VCaP (cell line): ENCODE results near the gene CCN6.
A peak's percentile ranks its signal among the peaks of the same experiment; 100 is the strongest.
"Not testable (repeated sequence)": the region's sequence is repeated elsewhere in the genome, so short reads cannot be mapped to it uniquely, and the experiment has no call there.

Experiments
- H3K27ac ChIP-seq: fragments of 450-650 bp; 2 replicates; pipeline ENCODE4 v1.5.1; 2017
- TF ChIP-seq, protein P1 (sequence below): fragments of 450-650 bp; conservative IDR thresholded peaks from 2 replicates; pipeline ENCODE4 v1.5.1; 2017; ENCODE audit warnings: mild to moderate bottlenecking, moderate library complexity

Gene CCN6

DNA sequence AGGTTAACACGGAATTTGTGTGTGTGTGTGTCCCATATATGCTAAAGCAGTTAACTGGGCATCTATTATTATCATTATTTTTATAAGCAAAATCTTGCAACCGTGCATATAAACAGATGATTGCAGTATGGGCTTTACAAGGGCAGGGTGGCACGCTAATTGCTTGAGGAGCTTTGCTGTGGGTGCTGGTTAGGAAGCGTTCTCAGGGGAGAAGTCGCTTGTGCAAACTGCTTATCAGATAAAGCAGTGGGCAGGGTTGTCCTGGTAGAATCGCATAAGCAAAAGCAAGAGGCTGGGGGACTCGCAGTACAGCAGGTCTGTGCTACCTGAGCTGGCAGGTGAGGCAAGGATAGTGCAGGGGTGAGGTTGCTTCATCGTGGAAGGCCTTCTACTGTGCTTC, 9.7 kb upstream of the CCN6 start:
- H3K27ac ChIP-seq: peak overlapping the region; percentile 74; the same call in 1 of the 2 replicates
- TF ChIP-seq, protein P1, sequence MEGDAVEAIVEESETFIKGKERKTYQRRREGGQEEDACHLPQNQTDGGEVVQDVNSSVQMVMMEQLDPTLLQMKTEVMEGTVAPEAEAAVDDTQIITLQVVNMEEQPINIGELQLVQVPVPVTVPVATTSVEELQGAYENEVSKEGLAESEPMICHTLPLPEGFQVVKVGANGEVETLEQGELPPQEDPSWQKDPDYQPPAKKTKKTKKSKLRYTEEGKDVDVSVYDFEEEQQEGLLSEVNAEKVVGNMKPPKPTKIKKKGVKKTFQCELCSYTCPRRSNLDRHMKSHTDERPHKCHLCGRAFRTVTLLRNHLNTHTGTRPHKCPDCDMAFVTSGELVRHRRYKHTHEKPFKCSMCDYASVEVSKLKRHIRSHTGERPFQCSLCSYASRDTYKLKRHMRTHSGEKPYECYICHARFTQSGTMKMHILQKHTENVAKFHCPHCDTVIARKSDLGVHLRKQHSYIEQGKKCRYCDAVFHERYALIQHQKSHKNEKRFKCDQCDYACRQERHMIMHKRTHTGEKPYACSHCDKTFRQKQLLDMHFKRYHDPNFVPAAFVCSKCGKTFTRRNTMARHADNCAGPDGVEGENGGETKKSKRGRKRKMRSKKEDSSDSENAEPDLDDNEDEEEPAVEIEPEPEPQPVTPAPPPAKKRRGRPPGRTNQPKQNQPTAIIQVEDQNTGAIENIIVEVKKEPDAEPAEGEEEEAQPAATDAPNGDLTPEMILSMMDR: no peak

DNA sequence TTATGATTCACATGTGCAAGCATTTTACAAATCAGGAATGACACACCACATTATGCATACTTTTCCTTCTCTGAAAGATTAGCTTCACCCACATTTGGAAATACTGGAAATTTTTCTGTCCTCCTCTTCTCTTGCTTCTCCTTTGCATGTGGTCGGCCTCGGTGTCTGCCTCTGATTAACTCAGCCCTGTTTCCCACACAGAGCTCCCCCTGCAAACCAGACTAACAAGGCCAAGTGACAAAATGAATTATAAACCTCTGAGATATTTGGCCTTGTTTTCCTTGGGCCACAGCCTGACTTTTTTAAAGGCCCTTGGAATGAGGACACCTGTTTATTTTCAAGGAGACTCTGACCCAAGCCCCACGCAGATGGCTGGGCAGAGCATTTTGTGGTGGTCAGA, 9.0 kb upstream of the CCN6 start:
- TF ChIP-seq, protein P1: no peak
- no peak overlapping the region for H3K27ac ChIP-seq

- H3K27ac ChIP-seq: not testable (repeated sequence)
Observed at GRCh38 chr6:112047523-112047922, 6.4 kb upstream of the CCN6 start.

GRCh38 chr6:112049026-112049799, 4.7 kb upstream of the CCN6 start:
- no peak overlapping the region for H3K27ac ChIP-seq
- TF ChIP-seq, protein P1: no peak

GRCh38 chr6:112049996-112050395, 3.9 kb upstream of the CCN6 start:
- H3K27ac ChIP-seq: no peak overlapping the region
- TF ChIP-seq, protein P1: no peak

DNA sequence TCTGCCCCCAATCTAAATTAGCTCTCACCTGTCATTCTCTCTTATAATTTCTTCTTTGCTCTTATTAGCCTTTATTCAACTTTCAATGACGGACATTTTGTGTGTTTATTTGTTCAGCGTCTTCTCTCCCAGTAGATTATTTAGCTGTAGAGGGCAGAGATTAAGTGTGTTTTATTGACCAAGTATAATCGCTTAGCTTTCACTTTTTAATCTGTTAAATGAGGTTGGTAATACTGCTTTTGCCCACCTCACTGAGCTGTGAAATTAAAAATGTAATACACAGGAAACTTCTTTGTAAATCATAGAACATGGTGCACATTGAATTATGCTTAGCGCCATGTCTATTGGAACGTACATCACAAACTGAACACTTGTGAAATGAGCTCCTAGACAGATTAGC, 3.5 kb upstream of the CCN6 start:
- H3K27ac ChIP-seq: no peak overlapping the region
- TF ChIP-seq, protein P1: no peak

DNA sequence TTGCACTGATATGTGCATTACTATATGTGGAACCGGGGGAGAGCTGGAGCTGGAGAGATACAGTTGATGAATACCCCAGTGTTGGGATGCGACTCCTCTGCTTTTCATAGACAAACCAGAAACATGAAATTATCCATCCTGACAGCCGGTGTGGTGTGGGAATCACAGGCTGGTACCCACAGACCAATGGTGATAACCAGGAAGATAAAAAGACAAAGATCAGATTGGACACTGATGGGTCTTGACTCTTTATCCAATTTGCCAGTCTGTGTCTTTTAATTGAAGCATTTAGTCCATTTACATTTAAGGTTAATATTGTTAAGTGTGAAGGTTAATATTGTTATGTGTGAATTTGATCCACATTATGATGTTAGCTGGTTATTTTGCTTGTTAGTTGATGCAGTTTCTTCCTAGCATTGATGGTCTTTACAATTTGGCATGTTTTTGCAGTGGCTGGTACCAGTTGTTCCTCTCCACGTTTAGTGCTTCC, 2.6 kb upstream of the CCN6 start:
- H3K27ac ChIP-seq: not testable (repeated sequence)

DNA sequence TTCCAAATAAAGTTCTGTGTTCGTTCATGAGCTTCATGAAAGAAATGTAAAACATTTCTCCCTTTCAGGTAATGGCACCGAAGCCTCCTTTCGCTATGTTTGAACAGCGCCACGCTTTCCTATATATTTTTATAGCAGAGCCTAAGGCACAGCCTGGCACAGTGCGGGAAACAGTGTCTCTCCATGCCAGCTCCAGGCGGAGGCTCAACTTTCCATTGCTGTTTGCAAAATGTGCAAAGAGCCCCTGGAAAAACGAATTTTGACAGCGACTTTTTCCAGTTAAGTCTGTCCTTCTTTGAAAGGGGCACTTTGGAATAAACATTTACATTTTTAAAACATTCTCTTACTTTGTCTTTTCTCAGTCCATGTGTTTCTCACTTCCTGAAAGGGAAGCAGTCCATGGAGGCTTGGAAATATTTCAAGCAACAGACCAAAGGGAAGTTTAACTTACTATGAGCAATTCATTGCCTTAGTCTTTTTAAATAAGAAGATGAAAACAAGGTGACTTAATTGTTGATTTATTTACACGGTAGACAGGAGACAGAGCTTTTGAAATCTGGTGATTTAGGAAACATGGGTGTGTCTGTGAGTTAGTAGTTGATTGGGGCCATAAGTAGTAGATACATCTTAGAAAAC, 769 bp downstream of the CCN6 start:
- H3K27ac ChIP-seq: no peak overlapping the region
- TF ChIP-seq, protein P1: no peak
